ENCODE data around the gene THRSP.

DNA sequence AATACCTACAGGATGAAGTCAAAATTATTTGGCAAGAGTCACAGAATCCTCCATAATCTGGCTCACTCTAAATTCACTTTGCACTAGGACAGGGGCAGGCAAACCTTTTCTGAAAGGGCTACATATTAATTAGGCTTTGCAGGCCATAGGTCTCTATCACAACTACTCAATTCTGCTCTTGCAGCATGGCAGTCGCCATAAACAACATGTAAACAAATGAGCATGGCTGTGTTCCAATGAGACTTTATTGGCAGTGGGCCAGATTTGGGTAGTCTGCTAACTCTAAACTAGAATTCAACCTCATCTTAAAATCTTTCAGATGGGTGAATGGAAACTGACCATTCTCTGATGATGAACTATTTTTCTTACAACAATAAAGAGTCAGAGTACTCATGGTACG lies 5.8 kb downstream of the THRSP start:
- peak in 1 of 2 donors; percentile 14 for TF ChIP-seq RAD21 (IDR thresholded peaks at IDR 0.05)
- TF ChIP-seq EGR1 (IDR thresholded peaks at IDR 0.05; ENCODE audit: low read depth in 2 of 2) = no peak
- TF ChIP-seq CTCF (IDR thresholded peaks at IDR 0.05; ENCODE audit: low read depth, low read length, missing input control) = no peak
- TF ChIP-seq NR2F2 (IDR thresholded peaks at IDR 0.05) = no peak
- no peak for TF ChIP-seq YY1 (IDR thresholded peaks at IDR 0.05)
- no peak for TF ChIP-seq ATF3 (IDR thresholded peaks at IDR 0.05)
- TF ChIP-seq, protein P1, sequence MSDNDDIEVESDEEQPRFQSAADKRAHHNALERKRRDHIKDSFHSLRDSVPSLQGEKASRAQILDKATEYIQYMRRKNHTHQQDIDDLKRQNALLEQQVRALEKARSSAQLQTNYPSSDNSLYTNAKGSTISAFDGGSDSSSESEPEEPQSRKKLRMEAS (IDR thresholded peaks at IDR 0.05) = no peak
- no peak for TF ChIP-seq REST (IDR thresholded peaks at IDR 0.05)
- no peak for TF ChIP-seq TAF1 (conservative IDR thresholded peaks at IDR 0.05)
- no peak for TF ChIP-seq FOXA2 (IDR thresholded peaks at IDR 0.05)
- TF ChIP-seq RXRA (IDR thresholded peaks at IDR 0.05) = peak in 1 of 2 donors; percentile 14
